ENCODE data around the gene LDLR.
A peak's percentile ranks its signal among the peaks of the same experiment; 100 is the strongest.
"Not testable (repeated sequence)": the region's sequence is repeated elsewhere in the genome, so short reads cannot be mapped to it uniquely, and the experiment has no call there.

LDLR gene

DNA sequence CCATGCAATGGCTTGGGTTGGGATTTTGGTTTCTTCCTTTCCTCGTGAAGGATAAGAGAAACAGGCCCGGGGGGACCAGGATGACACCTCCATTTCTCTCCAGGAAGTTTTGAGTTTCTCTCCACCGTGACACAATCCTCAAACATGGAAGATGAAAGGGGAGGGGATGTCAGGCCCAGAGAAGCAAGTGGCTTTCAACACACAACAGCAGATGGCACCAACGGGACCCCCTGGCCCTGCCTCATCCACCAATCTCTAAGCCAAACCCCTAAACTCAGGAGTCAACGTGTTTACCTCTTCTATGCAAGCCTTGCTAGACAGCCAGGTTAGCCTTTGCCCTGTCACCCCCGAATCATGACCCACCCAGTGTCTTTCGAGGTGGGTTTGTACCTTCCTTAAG lies 42.2 kb downstream of the LDLR start:
- no peak for DNase-seq
- Histone ChIP-seq H3K4me3 (ENCODE audit: low read depth, low read length) (no peak overlapping the region), H3K36me3 (peaks cover 75% of the 10 kb centered on the region), H3K9me3 (ENCODE audit: severe bottlenecking) (no peaks in the 10 kb centered on the region), H3K27me3 (ENCODE audit: insufficient read depth, low read depth, severe bottlenecking) (no peaks in the 10 kb centered on the region), H3K27ac (peak overlapping the region; percentile 40)
- TF ChIP-seq, protein P1, sequence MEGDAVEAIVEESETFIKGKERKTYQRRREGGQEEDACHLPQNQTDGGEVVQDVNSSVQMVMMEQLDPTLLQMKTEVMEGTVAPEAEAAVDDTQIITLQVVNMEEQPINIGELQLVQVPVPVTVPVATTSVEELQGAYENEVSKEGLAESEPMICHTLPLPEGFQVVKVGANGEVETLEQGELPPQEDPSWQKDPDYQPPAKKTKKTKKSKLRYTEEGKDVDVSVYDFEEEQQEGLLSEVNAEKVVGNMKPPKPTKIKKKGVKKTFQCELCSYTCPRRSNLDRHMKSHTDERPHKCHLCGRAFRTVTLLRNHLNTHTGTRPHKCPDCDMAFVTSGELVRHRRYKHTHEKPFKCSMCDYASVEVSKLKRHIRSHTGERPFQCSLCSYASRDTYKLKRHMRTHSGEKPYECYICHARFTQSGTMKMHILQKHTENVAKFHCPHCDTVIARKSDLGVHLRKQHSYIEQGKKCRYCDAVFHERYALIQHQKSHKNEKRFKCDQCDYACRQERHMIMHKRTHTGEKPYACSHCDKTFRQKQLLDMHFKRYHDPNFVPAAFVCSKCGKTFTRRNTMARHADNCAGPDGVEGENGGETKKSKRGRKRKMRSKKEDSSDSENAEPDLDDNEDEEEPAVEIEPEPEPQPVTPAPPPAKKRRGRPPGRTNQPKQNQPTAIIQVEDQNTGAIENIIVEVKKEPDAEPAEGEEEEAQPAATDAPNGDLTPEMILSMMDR (IDR thresholded peaks at IDR 0.05; ENCODE audit: low read depth, low read length) = peak; percentile 13; the same call in 1 of the 2 replicates

DNA sequence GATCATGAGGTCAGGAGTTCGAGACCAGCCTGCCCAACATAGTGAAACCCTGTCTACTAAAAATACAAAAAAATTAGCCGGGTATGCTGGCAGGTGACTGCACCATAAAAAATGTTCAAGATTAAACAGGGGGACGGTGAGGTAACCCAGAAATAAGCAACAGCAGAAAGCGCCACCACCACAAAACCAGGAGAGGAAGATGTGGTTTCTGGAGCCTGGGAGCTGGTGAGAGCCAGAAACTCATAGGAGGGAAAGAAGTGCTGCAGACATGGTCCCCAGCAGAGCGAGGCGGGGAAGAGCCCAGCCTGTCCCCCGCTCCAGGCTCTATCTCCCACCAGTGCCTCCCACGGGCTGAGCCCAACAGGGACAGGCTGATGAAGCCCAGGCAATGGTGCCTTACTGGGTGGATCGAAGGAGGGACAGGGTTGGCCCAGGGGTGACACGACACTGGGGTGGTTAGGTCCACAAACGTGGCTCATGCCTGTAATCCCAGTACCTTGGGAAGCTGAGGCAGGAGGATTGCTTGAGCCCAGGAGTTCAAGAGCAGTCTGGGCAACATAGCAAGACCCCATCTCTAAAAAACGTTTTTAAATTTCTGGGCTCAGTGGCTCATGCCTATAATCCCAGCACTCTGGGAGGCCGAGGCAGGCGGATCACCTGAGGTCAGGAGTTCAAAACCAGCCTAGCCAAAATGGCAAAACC lies 47.3 kb downstream of the LDLR start:
- no peaks in the 10 kb centered on the region for H3K27me3 ChIP-seq (ENCODE audit: insufficient read depth, low read depth, severe bottlenecking)
- peaks cover 25% of the 10 kb centered on the region for H3K36me3 ChIP-seq
- TF ChIP-seq, protein P1 (IDR thresholded peaks at IDR 0.05; ENCODE audit: low read depth, low read length) = no peak
- H3K4me3 ChIP-seq (ENCODE audit: low read depth, low read length) = no peak overlapping the region
- DNase-seq = no peak
- H3K9me3 ChIP-seq (ENCODE audit: severe bottlenecking) = no peaks in the 10 kb centered on the region
- H3K27ac ChIP-seq = no peak overlapping the region

DNA sequence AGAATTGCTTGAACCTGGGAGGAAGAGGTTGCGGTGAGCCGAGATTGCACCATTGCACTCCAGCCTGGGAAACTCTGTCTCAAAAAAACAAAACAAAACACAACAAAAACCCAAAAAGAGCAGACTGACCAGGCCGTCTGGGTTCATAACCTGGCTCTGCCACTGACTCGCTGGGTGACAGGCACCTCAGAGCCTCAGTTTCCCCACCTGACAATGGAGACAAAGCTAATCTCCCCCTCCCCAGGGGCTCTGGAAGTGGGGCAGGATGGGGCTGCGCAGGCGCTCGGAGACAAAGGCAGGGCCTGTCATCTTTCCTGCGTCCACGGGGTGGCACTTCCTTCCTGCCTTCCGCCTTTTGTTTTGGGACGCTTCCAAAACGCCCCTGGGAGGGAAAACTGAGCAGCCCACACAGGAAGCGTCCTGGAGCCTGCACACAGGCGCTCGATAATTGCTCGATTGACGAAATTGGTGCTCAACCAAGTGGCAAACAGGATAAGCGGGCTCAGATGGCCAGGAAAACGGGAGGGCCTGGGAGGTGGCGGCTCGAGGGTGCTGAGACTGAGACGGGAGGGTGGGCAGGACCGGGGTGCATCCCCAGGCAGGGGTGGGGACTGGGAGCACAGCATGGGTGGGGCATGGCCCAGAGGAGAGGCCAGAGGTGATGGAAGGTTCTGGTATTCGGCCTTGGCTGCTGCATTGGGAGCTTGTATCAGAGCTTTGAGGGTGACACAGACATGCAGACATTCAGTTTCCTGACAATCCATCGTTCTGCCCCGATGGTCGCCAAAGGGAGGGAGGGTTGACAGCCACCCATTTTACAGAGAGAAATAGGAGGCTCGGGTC lies 48.5 kb downstream of the LDLR start:
- Histone ChIP-seq H3K27ac (peak overlapping the region; percentile 68), H3K36me3 (peaks cover 15% of the 10 kb centered on the region), H3K4me3 (ENCODE audit: low read depth, low read length) (peak overlapping the region; percentile 49), H3K9me3 (ENCODE audit: severe bottlenecking) (no peaks in the 10 kb centered on the region), H3K27me3 (ENCODE audit: insufficient read depth, low read depth, severe bottlenecking) (no peaks in the 10 kb centered on the region)
- TF ChIP-seq, protein P1 (IDR thresholded peaks at IDR 0.05; ENCODE audit: low read depth, low read length) = peak; percentile 85
- DNase-seq = peak; percentile 77

DNA sequence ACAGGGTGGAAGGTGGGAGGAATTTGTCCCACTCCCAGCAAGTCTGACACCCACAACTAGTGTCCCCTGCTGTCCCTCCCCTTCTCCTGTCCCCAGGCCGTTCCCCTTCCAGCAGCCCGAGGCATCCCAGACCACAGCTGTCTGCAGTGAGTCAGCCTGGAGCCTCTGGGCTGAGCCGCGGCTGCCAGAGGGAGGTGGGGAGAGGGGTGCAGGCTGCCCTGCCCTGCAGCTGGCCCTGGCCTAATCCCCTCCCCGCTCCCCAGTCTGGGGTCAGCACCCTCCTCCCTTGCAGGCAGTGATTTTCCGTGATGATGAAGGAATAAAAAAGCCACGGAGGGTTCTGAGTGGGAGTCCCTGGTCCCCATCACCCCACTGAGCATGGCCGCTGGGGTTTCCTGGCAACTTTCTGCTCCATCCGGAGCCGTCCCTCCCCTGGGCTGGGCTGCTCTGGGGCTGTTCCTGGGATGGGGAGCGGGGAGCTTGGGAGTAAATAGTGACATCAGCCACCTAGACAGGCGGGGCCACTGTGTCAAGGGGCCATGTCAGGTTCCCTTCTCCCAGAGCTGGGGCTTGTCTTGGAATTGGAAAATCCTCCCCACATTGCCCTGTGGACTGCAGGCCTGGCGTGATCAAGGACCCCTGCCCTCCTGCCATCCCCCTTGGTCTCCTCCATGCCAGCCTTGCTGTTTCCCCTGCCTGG lies 49.5 kb downstream of the LDLR start:
- H3K27ac ChIP-seq = peak overlapping the region; percentile 68
- 0 out of 2 replicates have a peak overlapping the region, but pooled peaks have one; percentile 1 for H3K4me3 ChIP-seq (ENCODE audit: low read depth, low read length)
- peaks cover 14% of the 10 kb centered on the region for H3K36me3 ChIP-seq
- TF ChIP-seq, protein P1 (IDR thresholded peaks at IDR 0.05; ENCODE audit: low read depth, low read length) = no peak
- peak; percentile 78 for DNase-seq
- H3K9me3 ChIP-seq (ENCODE audit: severe bottlenecking) = no peaks in the 10 kb centered on the region
- H3K27me3 ChIP-seq (ENCODE audit: insufficient read depth, low read depth, severe bottlenecking) = no peaks in the 10 kb centered on the region

DNA sequence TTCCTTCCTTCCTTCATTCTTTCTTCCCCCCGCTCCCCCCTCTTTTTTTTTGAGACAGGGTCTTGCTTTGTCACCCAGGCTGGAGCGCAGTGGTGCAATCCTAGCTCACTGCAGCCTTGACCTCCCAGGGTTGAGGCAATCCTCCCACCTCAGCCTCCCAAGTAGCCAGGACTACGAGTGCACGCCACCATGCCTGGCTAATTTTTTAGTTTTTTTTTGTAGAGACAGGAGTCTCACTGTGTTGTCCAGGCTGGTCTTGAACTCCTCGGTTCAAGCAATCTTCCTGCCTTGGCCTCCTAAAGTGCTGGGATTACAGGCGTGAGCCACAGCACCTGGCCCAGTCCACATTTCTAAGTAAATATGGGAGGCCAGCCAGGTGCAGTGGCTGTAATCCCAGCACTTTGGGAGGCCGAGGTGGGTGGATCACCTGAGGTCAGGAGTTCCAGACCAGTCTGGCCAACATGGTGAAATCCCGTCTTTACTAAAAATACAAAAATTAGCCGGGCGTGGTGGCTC lies 50.8 kb downstream of the LDLR start:
- not testable (repeated sequence) for H3K9me3 ChIP-seq (ENCODE audit: severe bottlenecking); H3K4me3 ChIP-seq (ENCODE audit: low read depth, low read length); H3K27me3 ChIP-seq (ENCODE audit: insufficient read depth, low read depth, severe bottlenecking); DNase-seq; H3K36me3 ChIP-seq
- H3K27ac ChIP-seq = peak overlapping the region; percentile 68

DNA sequence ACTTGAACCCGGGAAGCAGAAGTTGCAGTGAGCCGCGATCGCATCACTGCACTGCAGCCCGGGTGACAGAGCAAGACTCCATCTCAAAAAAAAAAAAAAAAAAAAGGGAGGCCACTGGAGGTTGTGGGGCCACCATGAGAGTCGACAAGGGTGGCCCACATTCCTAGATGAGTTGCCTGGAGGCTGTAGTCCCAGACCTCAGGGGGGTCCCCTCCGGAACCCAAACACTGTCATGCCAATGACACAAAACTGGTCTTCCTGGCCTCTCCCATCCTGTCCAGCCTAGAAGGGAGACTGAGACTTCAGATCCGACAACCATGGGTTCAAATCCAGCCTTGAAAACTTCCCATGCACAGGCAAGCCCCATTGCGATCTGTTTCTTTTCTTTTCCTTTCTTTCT lies 51.6 kb downstream of the LDLR start:
- TF ChIP-seq, protein P1 (IDR thresholded peaks at IDR 0.05; ENCODE audit: low read depth, low read length) = no peak
- Histone ChIP-seq H3K4me3 (ENCODE audit: low read depth, low read length) (no peak overlapping the region), H3K27me3 (ENCODE audit: insufficient read depth, low read depth, severe bottlenecking) (no peaks in the 10 kb centered on the region), H3K36me3 (peaks cover 17% of the 10 kb centered on the region), H3K27ac (no peak overlapping the region), H3K9me3 (ENCODE audit: severe bottlenecking) (no peaks in the 10 kb centered on the region)
- no peak for DNase-seq
